A549 treated with Hydrocortisone at 1 μM for 4 hours (cell line): ENCODE data around the gene FAM9C. TPM values are rescaled to one million over a fixed set of nuclear protein-coding genes. Genes with fewer than 3 reads are reported as not detected.

Source experiments
- total RNA-seq: library from RNA; stranded (reverse); fragments of 200-300 nt; extraction: Qiagen RNA extraction; gene quantifications from 5 replicates; pipeline ENCODE4 v1.2.3, GENCODE V29; 2022

FAM9C gene
- total RNA-seq, result 0.03 to 0.23 TPM in 2 of 5 replicates, not detected in the others

GRCh38 chrX:13044441-13044840, at the start of gene FAM9C:
Gene FAM9C (minus strand): TSS chrX:13044620. CDS start chrX:13043789, 831 bp downstream.

Other genes starting within 250 kb of the FAM9C start
- not detected in 5 replicates for gene TLR7, start 177.5 kb downstream of the FAM9C start, total RNA-seq
- gene TLR8, start 138.0 kb downstream of the FAM9C start, total RNA-seq, result not detected in 5 replicates
- 5,267 to 6,874 TPM (median 6,011 TPM) in 5 replicates for gene TMSB4X, start 69.5 kb downstream of the FAM9C start, total RNA-seq